GM19372 (cell line): ENCODE measurements around the gene LHPP.

Experiments
- ATAC-seq: cut with Tn5 transposase; IDR thresholded peaks from one replicate; pipeline ENCODE4 v1.9.1; 2021; ENCODE audit warnings: mild to moderate bottlenecking, low read depth, moderate library complexity; ENCODE audit not compliant: unreplicated experiment

The LHPP gene

GRCh38 chr10:124566222-124566888 lies 104.7 kb downstream of the LHPP start:
- ATAC-seq, result no peak

DNA sequence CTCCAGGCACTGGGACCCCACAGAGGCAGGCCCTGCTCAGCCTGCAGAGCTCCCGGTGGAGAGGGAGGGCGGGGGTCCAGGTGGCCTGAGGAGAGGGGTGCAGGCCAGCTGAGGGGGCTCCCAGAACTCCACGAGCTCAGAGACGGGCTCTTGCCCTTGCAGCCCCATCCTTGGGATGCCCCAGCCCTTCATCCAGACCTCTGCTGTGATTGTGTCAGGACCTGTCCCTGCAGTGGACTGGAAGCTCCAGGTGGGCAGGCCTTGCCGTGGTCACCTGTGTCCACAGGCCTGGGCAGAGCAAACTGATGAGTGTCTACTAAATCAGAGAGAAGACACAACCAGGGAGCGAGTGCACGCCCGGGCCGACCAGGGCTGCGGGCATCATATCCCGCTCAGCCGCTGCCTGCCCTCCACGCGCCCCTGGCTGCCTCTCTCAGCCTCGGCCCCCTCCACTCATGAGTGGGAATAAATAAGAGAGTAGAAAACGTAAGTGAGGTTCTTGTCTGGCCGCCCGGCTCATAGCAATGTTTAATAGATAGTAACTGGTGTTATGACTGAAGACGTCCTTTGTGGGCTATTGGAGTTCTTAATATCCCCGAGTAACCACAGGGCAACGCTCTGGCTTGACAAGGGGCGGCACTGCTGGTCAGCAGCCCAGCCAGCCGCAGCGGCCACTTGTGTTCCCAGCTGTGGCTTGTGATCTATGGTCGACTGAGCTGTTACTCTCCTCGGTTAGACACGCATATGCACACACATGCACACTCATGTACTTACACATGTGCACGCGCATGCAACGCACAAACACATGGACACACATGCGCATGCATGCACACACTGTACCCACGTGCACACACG lies 105.6 kb downstream of the LHPP start:
- ATAC-seq, result no peak

GRCh38 chr10:124568339-124568738 lies 106.7 kb downstream of the LHPP start:
- no peak for ATAC-seq

GRCh38 chr10:124568848-124569622 lies 107.4 kb downstream of the LHPP start:
- no peak for ATAC-seq

- ATAC-seq, result no peak
Observed at GRCh38 chr10:124569623-124570470, 108.2 kb downstream of the LHPP start.

- no peak for ATAC-seq
Observed at GRCh38 chr10:124570646-124571045, 109.0 kb downstream of the LHPP start.

GRCh38 chr10:124572751-124573150 lies 111.1 kb downstream of the LHPP start:
- no peak for ATAC-seq

- no peak for ATAC-seq
Observed at GRCh38 chr10:124573726-124574455, 112.3 kb downstream of the LHPP start.

- ATAC-seq, result no peak
Observed at GRCh38 chr10:124574456-124575070, 112.9 kb downstream of the LHPP start.

GRCh38 chr10:124575107-124576035 lies 113.7 kb downstream of the LHPP start:
- no peak for ATAC-seq

GRCh38 chr10:124576526-124577420 lies 115.2 kb downstream of the LHPP start:
- no peak for ATAC-seq

DNA sequence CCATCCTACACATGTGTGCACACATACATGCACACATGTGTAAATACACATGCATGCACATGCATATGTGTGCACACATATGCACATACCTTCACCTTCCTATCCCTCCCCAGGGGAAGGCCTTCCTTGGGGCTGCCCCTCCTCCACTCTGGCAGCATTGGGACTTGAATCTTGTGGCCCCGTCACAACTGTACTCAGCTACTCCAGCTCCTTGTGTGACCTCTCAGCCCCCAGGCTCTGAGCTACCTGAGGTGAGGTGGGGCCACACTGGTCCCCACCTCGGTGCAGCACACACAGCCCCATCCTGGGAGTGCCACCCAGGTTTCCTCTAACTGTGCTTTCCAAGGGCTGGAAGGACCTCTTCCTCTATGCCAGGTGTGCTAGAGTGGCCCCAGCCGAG lies 116.0 kb downstream of the LHPP start:
- ATAC-seq, result no peak

GRCh38 chr10:124578231-124579010 lies 116.8 kb downstream of the LHPP start:
- no peak for ATAC-seq

DNA sequence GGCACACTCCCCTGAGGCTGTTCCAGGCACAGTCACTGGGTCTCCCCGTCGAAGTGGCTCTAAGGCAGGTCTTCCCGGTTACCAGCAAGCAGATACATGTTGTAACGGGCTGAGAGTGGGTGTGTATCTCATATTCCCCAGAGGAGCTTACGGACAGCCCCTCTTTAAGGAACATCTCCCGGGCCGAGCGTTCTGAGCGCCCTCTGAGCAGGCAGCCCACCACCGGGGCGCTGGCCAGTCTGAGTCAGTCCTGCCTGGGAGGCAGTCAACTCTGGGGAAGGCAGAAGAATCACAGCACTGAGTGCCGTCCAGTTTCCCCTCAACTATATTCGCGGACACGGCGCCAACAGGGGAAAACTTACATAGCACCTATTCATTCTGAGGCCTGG lies 117.4 kb downstream of the LHPP start:
- no peak for ATAC-seq

DNA sequence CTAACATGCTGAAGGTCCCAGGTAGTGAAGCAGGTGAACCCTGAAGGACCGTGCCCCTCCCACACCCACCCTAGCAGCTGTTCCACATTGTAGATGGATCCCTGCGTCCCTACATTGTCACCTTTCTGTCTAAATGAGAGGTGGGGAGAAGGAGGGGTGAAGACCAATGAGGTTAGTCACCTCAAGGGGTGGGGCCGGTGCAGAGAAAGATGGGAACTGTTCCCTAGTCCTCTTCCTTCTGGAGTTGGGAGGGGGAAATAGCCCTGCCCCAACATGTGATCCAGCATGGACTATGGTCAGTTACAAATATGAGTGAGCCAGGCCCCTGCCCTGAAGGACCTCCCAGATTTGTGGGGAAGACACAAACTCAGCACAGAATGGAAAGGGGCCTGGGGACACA lies 124.5 kb downstream of the LHPP start:
- no peak for ATAC-seq

GRCh38 chr10:124587811-124588211 lies 126.2 kb downstream of the LHPP start:
- ATAC-seq, result no peak
